GM12892 (cell line): ENCODE data around the gene CCT5. TPM values are rescaled to one million over a fixed set of nuclear protein-coding genes. Genes with fewer than 3 reads are reported as not detected.

ENCODE experiments used
- DNase-seq: peaks from one replicate; pipeline ENCODE4 v3.0.0; 2011; ENCODE audit not compliant: insufficient read length
- FAIRE-seq: peaks from 2 replicates; lab custom pipeline; 2011; peaks lifted over from hg19 to GRCh38; lab: Jason Lieb, UNC
- POLR2A ChIP-seq: IDR thresholded peaks from 2 replicates; pipeline ENCODE4 v1.6.1; 2011; ENCODE audit warnings: low read depth, low read length, control low read depth
- POLR2AphosphoS5 ChIP-seq: IDR thresholded peaks from 2 replicates; pipeline ENCODE4 v1.6.1; 2011; ENCODE audit warnings: low read depth, low read length, control low read depth
- TAF1 ChIP-seq: IDR thresholded peaks from 2 replicates; pipeline ENCODE4 v1.6.1; 2011; ENCODE audit warnings: low read depth, mild to moderate bottlenecking, control low read depth, low read length, borderline replicate concordance
- polyA plus RNA-seq: library from polyadenylated mRNA; unstranded; fragments of >200 nt; gene quantifications from one replicate; pipeline ENCODE4 v1.2.1, GENCODE V29; 2012; ENCODE audit warnings: missing spikeins, inconsistent platforms; ENCODE audit not compliant: missing spikeins

CCT5 gene
- polyA plus RNA-seq = 368 TPM

DNA sequence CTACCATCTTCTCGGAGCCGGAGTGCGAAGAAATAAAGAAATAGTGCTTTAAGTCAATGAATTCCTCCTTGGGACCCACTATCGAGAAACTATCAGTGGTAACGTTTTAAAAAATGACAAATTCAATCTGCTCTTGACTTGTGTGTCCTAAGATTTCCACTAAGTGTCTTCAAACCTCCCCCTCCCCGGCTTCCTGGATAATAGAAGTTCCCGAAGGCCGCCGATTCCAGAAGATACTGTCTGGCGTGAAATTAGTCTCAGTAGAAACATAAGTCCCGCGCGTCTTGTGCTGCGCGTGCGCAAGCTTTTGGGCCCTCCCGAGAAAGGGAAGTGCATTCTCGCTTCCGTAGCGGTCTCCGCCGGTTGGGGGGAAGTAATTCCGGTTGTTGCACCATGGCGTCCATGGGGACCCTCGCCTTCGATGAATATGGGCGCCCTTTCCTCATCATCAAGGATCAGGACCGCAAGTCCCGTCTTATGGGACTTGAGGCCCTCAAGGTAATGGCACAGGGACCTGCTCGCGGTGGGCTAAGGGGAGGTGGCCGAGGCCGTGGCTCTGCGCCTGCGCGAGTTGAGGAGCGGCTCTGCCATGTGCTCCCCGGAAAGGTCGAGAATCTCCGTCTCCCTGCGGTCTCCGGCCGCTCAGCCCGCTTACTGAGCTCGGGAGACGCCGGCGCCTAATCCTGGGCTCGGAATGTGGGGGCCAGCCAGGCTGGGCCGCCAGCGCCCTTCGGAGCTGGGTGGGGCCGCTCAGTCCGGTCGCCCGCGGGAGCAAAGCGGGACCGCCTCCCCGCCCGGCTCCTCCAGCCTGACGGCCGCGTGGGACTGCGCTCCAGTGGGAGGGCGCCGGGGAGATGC, at the start of gene CCT5:
Gene CCT5, plus strand, starts transcription at position 333 of the 858 bp plus-strand sequence. Its CDS starts 61 bp downstream, at position 394.
- peak; percentile 95 for TF ChIP-seq POLR2AphosphoS5
- TF ChIP-seq POLR2A = peak; percentile 89
- peak; percentile 92 for TF ChIP-seq TAF1
- DNase-seq (peak; percentile 78), FAIRE-seq (peak; percentile 72)

DNA sequence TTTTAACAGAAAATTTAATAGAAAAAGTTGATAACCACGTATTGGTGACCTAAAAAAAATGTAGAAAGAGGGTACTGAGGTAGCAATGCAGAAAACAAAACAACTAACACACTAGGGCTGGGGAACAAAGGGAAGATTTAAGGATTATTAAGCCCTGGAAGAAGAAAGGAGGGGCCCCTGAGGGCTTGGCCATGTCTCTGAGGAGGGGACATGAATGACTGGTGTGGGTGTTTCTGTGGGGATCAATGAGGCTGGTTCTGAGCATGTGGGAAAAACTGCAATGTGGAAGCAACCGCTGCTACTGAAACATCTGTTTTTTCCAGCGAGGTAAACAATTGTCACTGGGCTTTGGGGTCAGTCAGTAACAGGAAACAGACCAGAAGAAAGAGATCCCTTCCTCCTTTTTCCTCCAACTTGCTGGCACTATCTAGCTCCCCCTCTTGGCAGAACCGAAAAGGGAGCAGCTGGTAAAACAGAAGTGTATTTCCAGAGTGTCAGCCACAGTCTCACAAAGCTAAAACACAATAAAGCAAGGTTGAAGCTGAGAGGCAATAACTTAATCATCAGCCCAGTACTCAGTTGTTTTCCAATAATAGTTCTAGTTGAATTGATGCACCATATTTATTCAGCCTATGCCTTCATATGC, 48.7 kb upstream of the CCT5 start:
- DNase-seq (no peak), FAIRE-seq (no peak)
- TF ChIP-seq TAF1 (no peak), POLR2A (no peak), POLR2AphosphoS5 (no peak)

DNA sequence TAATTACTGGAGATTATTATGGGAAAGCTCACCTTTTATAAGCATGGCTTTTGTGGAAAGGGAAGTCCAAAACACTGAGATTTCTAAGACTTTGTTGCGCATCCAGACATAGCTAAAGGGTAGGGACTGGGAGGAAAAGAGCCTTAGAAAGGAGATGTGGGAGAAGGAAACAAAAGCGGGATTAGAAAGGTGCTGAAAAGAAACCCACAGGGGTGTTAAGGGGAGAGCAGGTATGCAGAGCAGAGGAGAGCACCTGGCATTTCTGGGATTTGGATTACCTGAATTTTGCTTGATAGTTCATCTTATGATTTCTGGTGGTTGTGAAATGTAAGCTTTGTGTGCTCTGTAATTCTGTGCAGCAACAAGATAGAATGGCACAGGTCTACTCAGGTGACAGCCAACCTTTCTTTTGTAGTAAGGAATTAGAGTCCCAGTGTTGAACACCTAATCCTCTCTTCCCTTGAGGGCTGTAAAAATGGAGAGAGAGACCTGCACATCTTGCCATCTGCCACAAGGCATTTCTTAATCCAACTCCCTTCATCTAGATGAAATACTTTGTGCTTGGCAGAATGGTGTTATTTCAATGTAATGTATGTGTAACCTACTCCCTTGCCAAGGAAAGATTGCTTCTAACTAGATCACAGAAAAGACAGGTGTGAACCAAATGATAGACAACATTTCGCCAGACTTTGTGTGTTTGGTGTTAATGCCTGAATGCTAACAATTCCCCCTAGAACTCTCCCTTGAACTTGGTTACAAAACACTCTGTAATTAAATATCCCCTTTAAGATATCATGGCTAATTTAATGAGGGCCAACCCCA, 47.8 kb upstream of the CCT5 start:
- FAIRE-seq (no peak), DNase-seq (no peak)

DNA sequence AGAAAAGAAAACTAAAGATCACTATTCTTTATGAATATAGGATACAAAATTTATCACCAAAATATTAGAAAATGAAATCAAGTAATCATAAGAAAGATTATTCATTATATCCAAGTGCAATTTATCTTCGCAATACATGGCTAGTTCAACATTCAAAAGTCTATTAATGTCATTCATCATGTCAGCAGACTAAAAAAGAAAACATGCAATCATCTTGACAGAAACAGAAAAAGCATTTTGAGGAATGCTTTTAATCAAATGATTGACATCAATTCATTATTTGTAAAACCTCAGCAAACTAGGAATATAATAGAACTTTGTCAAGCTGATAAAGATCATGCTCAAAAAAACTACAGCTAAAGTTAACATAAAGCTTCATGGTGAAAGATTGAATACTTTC, 41.1 kb upstream of the CCT5 start:
- FAIRE-seq (no peak), DNase-seq (no peak)
- TF ChIP-seq TAF1 (no peak), POLR2A (no peak), POLR2AphosphoS5 (no peak)

More for the DNA sequence above, 47.8 kb upstream of the CCT5 start:
- TF ChIP-seq POLR2AphosphoS5 (no peak), TAF1 (no peak), POLR2A (no peak)

DNA sequence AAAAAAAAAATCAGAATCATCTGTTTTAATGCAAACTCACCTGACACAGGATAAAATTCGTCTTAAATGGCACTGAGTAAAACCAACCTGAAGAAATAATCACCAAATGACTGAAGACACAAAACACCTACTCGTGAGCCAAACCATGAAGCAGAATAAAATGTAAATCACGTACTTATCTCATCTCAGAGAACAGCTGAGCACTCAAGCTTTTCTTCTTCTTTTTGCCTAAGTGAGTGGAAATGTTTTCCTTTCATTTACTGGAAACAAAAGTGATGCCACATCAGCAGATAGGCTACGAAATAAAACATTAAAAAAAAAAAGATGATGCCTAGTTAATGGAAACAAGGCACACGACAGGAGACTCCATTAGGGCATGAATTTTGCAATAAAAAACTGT, 36.8 kb upstream of the CCT5 start:
- TF ChIP-seq TAF1 = no peak
- no peak for TF ChIP-seq POLR2A
- no peak for TF ChIP-seq POLR2AphosphoS5
- DNase-seq (no peak), FAIRE-seq (no peak)

DNA sequence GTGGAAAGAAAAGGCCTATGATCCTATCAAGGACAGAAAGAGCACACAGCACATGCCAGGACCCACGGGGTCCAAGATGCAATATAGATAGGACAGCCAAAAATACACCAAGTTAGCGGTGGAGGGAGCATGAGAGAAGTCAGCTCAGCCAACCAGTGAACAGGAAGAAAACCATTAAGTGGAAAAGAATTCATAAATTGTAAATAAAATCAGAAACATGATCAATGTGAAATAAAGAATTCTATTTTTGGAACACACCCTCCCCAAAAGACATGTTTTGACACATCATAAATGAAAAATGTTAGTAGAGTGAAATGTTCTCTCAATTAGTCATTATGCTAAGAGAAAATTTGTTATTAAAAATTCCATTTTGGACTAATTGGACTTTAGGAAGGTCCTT, 36.0 kb upstream of the CCT5 start:
- DNase-seq (no peak), FAIRE-seq (no peak)
- no peak for TF ChIP-seq POLR2A
- no peak for TF ChIP-seq TAF1
- no peak for TF ChIP-seq POLR2AphosphoS5

DNA sequence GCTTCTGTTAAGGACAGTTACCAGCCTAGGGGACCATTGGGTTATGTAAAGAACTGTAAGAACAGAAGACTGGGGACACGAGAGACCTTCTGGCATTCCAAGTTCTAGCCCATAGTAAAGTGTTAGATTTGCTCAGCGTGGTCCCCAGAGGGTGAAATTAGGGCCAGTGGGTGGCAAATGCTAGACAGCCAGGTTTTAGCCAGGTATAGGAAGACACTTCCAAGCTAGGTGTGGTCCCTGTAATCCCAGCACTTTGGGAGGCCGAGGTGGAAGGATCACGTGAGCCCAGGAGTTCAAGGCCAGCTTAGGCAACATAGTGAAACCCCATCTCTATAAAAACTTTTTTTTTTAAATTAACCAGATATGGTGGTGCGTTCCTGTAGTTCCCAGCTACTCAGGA, 34.7 kb upstream of the CCT5 start:
- no peak for DNase-seq
- FAIRE-seq = no peak
- no peak for TF ChIP-seq POLR2A
- no peak for TF ChIP-seq TAF1
- no peak for TF ChIP-seq POLR2AphosphoS5

DNA sequence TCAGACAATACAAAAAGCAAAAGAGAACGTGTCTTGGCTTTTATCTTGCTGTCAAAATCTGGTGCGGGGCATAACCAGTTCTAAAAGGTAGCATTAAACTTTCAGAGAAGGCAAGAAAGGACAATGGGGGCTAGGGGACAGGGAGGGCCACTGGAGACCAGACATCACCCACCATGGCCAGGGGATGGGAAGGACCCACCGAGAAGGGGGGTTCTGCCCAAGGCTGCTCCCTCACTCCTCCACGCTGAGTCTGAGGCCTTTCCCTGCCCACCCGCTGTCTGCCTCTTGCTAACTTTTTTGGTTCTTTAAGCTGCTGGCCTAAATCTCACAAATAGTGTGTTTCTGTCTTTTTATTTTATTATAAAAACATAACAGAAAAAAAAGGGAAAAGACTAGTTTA, 34.0 kb upstream of the CCT5 start:
- no peak for TF ChIP-seq POLR2AphosphoS5
- no peak for TF ChIP-seq TAF1
- no peak for TF ChIP-seq POLR2A
- FAIRE-seq (no peak), DNase-seq (no peak)

DNA sequence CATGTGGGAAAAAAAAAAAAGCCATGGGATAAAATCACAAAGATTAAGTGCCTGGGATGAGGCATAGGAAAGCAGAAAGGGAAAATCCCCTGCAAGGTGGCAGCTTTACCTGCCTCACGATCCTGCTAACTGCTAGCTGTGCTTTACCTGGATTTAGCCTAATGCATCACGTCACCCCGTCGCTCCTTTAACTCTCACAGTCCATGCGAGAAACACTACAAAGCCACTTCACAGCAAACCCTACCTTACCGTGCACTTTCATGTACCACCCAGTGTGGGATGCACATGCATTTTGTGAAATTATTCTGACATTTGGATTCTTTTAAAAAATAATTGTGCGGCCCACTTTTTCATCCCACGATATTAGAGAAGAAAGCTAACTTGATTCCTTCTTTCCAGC, 31.4 kb upstream of the CCT5 start:
- TF ChIP-seq TAF1 (no peak), POLR2A (no peak)
- DNase-seq (no peak), FAIRE-seq (no peak)

DNA sequence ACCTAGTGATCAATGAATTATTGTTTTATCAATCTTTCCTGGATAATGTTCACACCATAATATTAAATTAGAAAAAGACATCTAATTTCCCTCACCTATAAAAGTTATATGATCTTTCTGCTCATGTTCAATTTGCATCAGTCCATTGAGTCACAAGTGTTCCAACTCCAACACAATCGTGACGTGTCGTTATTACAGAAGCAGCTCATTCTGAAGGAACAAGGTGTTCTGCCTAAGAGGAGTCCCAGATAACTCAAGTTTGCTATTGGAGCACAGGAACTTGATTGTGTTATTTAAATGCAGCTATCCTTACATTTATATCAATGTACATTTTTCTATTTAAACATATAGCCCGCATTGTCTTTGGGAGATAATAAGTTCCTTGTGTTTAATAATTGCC, 31.0 kb upstream of the CCT5 start:
- no peak for DNase-seq
- no peak for TF ChIP-seq TAF1
- no peak for TF ChIP-seq POLR2A
- TF ChIP-seq POLR2AphosphoS5 = no peak
- FAIRE-seq = no peak

DNA sequence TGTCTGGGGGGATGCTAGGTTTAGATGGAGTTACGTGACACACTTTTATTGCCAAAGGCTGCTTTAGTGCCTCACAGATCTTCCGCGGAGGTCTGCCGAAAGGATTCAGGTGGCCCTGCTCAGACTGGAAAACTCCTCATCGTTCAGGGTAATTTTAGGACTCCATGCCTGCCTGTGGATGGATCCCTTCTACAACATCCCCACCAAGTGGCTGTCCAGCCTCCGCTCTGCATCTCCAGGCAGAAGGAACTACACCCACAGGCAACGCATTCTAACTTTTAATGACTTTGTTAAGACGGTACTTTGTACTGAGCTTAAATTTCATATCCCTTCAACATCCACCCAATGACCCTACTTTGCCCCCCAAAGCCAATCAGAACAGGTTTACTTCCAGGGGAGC, 29.8 kb upstream of the CCT5 start:
- TF ChIP-seq TAF1 (no peak), POLR2AphosphoS5 (no peak), POLR2A (no peak)
- no peak for FAIRE-seq
- DNase-seq = no peak

DNA sequence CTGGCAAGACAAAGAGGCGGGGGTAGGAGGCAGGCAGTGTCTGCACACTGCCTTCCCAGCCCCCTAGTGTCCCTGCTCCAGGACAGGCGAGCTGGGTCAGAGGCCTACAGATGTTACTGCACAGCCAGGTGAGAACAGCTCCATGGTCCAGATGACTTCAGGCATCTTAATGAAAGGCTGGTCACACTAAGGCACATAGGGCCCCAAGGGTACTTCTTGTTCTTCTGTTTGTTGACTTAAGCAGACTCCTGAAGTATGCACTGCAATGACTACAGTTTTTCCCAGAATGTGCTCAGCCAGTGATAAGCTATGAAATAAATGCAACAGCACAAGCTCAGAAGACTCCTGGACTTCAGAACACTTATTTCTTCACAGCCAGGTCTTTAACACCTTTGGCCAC, 27.8 kb upstream of the CCT5 start:
- no peak for TF ChIP-seq POLR2A
- TF ChIP-seq TAF1 = no peak
- no peak for TF ChIP-seq POLR2AphosphoS5
- DNase-seq = no peak
- FAIRE-seq = no peak

DNA sequence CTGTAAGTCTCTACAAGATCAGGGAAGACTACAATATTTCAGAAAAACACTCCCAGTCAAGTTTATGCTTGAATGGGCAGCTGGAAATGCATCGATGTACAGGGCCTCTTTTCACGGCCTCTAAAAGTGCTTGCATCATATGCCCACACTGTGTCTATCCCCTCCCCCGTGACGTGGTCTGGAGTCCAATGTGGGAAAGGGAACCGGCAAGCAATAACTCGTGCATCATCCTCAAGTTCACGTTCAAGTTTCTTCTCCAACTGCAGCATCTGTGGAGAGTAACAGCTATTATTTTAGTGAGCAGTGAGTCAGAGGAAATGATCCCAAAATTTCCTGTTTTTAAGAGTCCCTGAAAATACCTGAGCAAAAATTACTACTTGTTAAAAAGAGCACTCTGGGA, 22.7 kb upstream of the CCT5 start:
- FAIRE-seq = no peak

More for the DNA sequence above, 22.7 kb upstream of the CCT5 start:
- TF ChIP-seq POLR2AphosphoS5 (no peak), POLR2A (no peak), TAF1 (no peak)
- no peak for DNase-seq
